Measurements from ENCODE around the gene SOX18.
A peak's percentile ranks its signal among the peaks of the same experiment; 100 is the strongest.

Gene SOX18

GRCh38 chr20:64073476-64074183, 24.2 kb upstream of the SOX18 start:
- in situ Hi-C loops (cut with MboI; ENCODE audit: low pct_unique_long_range_greater_than_20kb, low sequenced_read_pairs, unreplicated experiment): no loop called here
- TF ChIP-seq, protein P1, sequence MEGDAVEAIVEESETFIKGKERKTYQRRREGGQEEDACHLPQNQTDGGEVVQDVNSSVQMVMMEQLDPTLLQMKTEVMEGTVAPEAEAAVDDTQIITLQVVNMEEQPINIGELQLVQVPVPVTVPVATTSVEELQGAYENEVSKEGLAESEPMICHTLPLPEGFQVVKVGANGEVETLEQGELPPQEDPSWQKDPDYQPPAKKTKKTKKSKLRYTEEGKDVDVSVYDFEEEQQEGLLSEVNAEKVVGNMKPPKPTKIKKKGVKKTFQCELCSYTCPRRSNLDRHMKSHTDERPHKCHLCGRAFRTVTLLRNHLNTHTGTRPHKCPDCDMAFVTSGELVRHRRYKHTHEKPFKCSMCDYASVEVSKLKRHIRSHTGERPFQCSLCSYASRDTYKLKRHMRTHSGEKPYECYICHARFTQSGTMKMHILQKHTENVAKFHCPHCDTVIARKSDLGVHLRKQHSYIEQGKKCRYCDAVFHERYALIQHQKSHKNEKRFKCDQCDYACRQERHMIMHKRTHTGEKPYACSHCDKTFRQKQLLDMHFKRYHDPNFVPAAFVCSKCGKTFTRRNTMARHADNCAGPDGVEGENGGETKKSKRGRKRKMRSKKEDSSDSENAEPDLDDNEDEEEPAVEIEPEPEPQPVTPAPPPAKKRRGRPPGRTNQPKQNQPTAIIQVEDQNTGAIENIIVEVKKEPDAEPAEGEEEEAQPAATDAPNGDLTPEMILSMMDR (IDR thresholded peaks at IDR 0.05; ENCODE audit: extremely low read depth, insufficient read depth, missing control alignments): no peak
- DNase-seq (ENCODE audit: low spot score): no peak

DNA sequence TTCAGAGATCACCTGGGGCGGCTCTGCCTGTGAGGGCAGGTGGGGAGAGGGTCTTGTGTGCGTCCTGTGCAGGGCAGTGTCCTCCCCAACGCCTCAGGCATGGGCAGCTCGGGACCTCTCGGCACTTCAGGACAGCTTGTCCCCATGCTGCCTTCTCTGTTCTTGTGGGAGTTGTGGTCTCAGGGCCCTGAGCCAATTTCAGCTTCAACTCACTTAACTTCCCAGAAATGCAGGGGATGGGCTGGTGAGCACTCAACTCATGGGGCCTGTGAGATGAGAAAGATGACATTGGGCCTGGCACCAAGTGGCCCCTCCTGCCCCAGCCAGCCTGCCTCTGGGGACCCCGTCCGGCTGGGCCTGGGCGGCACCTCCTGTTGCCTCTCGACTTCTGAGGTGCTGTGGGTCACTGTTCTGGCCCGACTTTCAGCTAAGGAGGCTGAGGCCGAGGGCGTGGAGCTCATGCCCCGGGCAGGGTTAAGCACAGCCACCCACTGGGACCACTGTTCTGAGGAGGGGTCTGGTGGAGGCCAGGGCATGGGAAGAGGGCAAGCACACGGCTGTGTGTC, 23.1 kb upstream of the SOX18 start:
- in situ Hi-C loops (cut with MboI; ENCODE audit: low pct_unique_long_range_greater_than_20kb, low sequenced_read_pairs, unreplicated experiment): no loop called here
- no peak for DNase-seq (ENCODE audit: low spot score)
- TF ChIP-seq, protein P1 (IDR thresholded peaks at IDR 0.05; ENCODE audit: extremely low read depth, insufficient read depth, missing control alignments): no peak

DNA sequence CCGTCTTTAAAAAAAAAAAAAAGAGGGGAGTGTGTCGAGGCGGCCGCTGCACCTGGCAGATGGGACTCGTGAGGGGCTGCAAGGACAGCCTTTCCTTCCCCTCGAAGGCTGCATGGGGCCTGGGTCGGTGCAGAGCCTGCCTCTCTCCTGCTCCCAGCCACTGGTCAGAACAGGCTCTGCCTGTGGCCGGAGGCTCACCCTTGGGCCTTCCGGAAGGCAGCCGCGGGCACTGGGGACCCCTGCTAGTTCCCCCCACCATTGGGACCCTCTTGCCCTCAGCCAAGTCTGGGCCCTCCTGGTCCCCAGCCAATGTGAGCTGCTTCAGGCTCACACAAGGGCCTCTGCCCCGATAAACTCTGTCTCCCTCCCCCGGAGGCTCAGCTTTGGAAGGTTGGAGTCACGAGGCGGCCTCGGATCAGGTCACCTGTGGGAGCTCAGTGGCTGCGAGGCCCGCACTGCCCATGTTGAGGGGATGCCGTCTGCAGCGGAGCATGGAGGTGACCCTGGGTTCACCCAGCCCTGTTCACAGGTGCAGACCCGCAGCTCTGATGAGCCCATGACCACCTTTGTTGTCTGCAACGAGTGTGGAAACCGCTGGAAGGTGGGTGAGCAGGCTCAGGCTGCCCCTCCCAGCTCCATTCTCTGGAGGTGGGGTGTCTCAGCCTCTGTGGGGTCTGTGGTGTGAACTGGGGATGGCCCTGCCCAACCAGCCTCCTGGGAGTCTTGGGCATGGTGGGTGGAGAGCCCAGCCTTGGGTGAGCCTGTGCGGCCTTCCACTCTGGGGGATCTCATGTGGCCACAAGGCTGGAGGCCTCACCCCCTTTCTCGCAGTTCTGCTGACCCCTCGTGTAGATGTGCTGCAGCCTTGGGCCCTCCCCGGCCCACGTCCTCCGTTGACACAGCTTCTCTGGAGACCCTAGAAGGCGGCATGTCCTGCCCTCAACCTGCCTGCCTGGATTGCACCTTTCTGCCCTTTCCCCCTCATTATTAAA, 22.2 kb upstream of the SOX18 start:
- DNase-seq (ENCODE audit: low spot score): no peak
- in situ Hi-C loops (cut with MboI; ENCODE audit: low pct_unique_long_range_greater_than_20kb, low sequenced_read_pairs, unreplicated experiment): no loop called here
- TF ChIP-seq, protein P1 (IDR thresholded peaks at IDR 0.05; ENCODE audit: extremely low read depth, insufficient read depth, missing control alignments): no peak

DNA sequence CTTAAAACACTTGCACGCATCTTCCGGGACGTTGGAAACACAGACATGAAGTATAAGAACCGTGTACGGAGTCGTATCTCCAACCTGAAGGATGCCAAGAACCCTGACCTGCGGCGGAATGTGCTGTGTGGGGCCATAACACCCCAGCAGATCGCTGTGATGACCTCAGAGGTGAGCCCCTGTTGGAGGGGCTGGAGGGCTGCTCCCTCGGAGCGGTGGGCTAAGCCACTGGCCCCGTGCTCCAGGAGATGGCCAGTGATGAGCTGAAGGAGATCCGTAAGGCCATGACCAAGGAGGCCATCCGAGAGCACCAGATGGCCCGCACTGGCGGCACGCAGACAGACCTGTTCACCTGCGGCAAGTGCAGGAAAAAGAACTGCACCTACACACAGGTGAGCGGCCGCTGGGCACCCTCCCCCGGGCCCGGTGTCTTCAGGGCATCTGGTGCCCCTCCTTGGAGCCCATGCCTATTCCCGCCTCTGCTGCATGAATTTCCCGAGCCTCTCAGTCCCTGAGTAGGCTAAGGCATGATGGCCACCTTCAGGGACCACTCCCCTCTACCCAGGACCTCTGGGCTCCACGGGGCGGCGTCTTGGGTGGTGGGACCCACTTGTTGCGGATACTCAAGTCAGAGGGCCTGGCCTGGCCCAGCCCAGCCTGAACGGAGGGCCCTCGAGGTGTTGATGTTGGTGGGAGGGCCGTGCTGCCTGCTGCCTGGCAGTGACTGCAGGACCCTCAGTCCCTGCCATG, 21.0 kb upstream of the SOX18 start:
- TF ChIP-seq, protein P1 (IDR thresholded peaks at IDR 0.05; ENCODE audit: extremely low read depth, insufficient read depth, missing control alignments): no peak
- in situ Hi-C loops (cut with MboI; ENCODE audit: low pct_unique_long_range_greater_than_20kb, low sequenced_read_pairs, unreplicated experiment): no loop called here
- no peak for DNase-seq (ENCODE audit: low spot score)

- peak; percentile 77 for DNase-seq (ENCODE audit: low spot score)
Measured at GRCh38 chr20:64069614-64070243, 20.3 kb upstream of the SOX18 start.

More at GRCh38 chr20:64069614-64070243, 20.3 kb upstream of the SOX18 start:
- in situ Hi-C loops (cut with MboI; ENCODE audit: low pct_unique_long_range_greater_than_20kb, low sequenced_read_pairs, unreplicated experiment): no loop called here
- TF ChIP-seq, protein P1 (IDR thresholded peaks at IDR 0.05; ENCODE audit: extremely low read depth, insufficient read depth, missing control alignments): peak; percentile 77

Measured in GM13977 (cell line).